ENCODE results near the gene ACSM6.
"Not testable (repeated sequence)": the region's sequence is repeated elsewhere in the genome, so short reads cannot be mapped to it uniquely, and the experiment has no call there.

The ACSM6 gene

DNA sequence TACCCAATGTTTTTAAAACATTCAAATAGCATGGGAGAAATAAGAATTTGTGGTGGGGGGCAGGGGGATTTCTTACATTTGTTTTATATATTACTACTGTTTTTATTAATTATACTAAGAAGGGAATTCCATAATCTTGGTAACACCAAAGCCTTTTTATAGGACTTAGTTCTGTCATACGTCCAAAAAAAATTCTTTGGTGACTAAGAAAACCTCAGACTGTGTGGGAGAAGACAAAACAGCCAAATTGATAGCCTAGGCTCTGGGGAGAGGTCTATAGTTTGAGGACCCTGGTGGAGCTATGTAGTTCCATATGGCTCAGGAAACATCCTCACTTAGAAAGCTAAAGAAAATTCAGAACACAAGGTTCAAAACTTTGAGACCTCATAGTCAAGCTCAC is 23.4 kb downstream of the ACSM6 start:
- no peak for DNase-seq

DNA sequence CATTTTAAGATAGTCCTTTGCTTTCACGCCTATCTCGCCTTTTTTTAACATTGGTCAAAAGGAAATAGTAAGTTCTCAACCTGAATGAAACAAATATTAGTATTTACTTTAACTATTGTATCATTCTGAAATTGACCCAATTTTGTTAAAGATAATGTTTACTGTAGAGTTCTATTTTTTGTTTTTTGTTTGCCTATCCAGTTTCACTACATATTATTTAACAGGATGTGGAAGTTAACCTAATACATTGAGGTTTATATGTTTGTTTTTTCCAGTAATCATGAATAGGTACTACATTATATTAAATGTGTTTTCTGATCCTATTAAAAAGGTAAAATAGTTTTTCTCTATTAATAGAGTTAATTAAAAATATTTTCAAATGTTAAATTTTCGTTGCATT is 26.5 kb downstream of the ACSM6 start:
- no peak for DNase-seq

DNA sequence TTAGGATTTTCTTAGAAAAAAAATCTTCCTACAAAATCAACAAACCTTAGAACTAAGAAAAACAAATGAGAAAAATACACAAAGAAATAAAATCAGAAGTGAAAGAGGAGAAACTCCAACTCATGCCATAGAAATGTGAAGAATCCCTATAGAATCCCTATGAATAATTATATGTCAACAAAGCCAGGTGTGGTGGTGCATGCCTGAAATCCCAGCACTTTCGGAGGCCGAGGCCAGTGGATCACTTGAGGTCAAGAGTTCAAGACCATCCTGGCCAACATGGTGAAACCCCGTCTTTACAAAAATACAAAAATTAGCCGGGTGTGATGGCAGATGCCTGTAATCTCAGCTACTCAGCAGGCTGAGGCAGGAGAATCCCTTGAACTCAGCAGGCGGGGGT is 27.1 kb downstream of the ACSM6 start:
- no peak for DNase-seq

DNA sequence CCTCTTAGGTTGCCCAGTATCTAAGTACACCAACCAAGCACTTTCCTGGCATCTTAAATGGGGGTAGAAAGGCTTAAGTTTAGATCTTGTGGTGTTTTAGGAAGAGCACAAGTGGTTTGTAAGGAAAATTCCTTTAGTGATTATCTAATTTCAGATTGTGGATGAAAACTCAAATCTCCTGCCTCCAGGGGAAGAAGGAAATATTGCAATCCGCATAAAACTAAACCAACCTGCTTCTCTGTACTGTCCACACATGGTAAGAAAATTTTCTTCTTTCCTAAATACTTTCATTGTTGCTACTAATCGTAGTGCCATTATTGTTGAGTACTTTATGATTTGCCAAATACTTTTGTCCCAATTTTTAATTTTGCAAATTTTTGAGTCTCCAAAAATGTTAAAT is 31.1 kb downstream of the ACSM6 start:
- DNase-seq: no peak

DNA sequence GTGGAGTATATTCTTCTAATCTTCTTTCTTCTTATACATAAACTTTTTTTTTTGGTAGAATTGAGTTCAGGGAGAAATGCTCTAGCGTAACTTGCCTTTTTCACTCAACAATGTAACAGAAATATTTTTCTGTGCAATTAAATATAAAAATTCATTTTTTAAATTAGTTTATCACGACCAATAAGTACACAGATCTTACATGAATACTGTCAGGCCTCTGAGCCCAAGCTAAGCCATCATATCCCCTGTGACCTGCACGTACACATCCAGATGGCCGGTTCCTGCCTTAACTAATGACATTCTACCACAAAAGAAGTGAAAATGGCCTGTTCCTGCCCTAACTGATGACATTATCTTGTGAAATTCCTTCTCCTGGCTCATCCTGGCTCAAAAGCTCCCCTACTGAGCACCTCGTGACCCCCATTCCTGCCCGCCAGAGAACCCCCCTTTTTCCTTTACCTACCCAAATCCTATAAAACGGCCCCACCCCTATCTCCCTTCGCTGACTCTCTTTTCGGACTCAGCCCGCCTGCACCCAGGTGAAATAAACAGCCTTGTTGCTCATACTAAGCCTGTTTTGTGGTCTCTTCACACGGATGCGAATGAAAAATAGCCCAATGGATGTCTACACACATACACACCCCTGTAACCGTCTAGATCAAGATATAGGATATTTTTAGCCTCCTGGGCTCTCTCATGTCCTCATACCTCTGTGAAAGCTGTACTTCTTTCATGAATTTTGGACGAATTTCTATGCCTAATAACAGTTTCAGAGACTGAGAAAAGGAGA is 35.1 kb downstream of the ACSM6 start:
- not testable (repeated sequence) for DNase-seq

DNA sequence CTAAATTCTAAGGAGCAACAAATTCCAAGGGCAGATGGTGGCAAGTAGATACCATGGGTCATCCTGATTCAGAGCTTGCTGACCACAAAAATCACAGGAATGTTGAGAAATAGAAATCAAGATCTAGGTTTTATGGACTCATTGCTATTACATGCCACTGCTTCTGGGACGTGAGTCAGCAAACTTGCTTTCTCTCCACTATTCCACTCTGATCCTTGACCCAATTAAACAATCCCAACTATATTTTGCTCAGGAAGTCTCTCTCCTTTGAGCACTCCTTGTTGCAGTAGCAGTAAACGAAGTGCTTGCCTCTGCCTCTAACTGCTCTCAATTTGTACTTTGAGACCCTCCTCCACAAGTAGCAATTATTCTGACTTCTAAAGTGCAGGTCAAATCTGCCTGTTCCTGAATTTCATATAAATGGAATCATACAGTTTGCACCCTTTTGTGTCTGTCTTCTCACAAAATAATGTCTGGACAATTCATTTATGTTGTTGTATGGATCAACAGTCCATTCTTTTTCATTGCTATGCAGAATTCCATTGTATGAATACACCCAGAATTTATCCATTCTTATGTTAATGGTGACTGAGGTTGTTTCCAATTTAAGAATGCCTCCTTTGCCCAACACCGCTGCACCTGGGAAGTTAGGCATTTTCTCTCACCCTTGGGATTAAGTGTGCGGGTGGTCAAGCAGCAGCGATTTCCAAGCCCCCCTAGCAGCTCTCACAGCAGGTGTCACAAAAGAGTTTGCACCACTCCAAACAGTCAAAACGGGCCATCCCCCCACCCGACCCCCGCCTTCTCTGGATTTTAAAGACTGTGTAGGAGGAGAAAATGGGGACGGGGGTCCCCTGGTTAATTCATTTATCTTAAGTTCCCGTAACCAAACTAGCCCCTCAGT is 35.9 kb downstream of the ACSM6 start:
- no peak for DNase-seq

DNA sequence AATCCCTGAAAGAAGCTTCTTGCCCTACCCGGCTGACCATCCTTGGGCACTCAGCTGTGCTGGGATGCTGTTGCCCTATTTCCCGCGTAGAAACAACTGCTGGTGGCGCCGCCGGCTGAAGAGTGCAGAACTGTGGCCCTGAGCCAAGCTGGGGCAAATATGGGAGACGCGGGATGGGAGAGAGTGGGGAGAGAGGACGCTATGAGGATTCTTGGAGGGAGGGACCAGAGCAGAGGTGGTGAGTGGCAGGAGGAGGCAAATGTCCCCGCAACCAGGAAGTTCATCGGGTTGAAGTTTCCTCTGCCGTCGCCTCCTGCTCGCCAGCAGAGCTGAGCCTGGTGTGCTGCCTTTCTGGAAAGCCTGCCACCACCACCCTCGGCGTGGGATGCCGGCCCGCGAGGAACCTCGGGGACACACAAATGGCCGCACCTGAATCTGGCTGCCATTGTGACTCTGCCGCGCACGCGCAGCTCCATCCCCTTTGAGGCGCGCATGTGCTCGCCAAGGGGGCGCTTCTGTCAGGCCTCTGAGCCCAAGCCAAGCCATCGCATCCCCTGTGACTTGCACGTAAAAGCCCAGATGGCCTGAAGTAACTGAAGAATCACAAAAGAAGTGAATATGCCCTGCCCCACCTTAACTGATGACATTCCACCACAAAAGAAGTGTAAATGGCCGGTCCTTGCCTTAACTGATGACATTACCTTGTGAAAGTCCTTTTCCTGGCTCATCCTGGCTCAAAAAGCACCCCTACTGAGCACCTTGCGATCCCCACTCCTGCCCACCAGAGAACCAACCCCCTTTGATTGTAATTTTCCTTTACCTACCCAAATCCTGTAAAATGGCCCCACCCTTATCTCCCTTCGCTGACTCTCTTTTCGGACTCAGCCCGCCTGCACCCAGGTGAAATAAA is 36.9 kb downstream of the ACSM6 start:
- DNase-seq: peak; percentile 5 to 12

DNA sequence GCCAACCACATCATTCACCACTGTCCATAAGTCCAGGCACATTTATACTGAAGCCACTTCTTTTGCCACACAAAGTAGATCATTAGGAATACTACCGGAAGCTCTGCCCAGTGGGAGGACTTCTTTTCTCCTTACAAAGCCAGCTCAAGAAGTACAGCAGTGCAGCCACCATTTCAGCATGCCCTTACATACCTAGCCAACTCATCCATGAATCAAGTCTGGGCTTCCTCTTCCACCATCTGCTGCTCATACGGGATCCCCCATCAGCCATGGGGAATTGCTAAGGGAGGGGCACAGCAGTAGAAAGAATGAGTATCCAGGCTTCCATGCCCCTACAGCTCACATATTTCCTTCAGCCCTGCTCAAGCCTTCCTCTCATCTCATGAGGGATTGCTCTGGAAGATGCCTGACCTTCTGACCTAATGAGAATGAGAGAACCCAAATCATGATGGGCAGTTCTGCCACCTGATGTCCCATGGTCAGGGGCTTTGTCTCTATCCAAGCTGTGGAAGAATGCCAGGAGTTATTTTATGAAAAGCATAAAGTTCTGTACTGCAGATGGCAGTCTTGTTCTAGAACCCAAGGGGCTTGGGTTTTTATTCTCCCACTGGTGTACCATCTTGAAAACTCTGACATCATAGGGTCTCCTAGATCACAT is 39.5 kb downstream of the ACSM6 start:
- DNase-seq: no peak

DNA sequence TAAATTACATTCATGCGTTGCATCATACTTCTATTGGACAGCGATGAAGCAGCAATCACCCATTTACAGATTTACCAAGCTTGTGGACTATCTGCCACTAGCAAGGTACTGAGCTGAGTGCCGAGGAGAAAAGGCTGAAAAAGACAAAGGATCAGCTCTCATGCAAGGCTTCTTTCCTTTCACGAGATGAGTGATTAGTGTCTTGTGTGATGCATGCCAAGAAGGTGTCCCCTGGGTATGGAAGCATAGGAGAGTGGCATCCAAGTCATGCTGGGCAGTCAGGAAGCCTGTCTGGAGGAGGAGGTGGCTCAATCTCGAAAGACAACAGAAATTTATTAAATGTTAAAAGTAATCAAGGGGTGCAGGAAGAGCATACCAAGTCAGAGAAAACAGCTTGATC is 40.9 kb downstream of the ACSM6 start:
- no peak for DNase-seq

DNA sequence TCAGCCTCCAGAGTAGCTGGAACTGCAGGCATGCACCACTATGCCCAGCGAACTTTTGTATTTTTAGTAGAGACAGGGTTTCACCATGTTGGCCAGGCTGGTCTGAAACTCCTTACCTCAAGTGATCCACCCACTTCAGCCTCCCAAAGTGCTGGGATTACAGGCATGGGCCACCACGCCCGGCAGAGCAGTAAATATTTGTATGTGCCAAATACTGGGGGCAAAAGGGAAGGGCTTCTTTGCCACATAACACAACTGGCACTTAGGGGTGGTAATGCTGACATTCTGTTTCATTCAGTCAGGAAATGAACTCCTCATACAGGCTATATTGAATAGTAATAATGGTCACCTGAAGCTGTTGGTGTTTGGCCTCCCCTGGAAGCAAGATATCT is 41.6 kb downstream of the ACSM6 start:
- DNase-seq: no peak

DNA sequence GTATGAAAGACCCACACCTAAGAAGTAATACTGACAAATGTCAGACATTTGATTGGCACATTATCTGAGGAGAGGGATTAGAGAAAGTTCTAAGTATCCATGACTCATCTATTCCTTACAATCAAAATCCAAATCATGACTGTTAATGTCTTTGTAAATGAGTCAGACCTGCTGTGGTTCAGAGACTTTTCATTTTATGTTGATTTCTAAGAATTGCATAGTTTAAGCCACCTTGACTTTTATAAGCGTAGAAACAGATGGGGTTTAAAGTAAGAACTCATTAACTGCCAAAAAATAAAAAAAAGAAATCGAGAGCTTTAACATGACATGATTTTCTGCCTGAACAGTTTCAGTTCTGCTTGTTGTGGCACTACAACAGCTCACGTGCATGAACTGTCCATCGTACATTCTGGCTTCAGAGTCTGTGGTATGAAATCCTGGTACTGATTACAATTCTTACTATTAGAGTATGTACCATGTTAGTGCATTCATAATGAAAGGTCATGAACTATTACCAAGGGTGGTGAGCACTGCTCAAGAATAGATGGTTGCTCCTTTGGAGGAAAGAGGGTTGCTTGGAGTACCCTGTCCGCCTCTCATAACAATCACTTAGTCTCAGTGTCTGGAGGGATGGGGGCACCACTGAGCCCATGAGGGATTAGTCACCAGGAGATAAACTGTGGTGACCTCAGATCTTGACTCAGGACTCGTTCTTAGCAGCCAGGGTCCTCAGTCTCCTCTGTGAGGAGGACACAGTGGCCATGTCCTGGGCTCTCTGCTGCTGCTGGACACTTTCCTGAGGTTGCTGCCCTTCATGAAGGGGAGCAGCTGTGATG is 42.2 kb downstream of the ACSM6 start:
- no peak for DNase-seq

DNA sequence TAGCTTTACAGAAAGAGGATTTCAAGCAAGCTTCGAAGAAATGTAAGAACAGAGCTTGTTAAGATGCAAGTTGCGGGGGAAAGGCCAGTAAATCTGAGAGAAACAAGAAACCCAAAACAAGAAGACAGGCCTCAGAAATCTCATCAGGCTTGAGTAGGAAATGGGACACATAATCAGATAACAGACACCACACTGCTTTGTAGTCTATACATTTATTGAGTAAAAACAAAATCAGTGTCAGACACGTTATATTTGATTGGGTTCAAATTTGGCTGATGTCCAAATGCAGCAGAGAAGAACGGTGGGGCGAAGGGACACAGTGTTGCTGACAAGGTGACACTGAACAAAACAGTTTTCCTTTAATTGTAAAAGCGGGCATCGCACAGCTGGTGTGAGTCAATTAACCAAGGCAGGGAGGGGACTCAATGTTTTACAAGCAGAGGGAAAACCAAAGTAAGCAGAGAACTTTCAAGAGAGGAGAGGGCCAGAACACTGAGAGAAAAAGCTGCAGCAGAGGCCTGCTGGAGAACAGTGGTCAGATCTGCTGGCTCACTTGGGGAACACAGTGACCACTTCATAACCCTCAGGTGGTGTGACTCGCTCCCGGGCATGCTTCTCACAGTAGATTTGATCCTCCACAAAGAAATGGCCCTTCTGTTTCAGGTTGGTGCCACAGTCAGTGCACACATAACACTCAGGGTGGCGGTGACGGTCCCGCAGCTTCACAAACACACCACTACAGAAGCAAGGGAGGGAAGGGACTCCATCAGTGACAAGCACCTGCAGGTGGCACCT is 43.5 kb downstream of the ACSM6 start:
- no peak for DNase-seq

DNA sequence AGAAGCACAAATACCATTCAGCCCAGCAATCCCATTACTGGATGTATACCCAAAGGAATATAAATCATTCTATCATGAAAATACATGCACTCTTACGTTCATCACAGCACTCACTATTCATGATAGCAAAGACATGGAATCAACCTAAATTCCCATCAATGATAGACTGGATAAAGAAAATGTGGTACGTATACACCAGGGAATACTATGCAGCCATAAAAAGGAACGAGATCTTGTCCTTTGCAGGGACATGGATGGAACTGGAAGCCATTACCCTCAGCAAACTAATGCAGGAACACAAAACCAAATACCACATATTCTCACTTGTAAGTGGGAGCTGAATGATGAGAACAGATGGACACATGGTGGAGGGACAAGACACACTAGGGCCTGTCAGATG is 46.1 kb downstream of the ACSM6 start:
- DNase-seq: not testable (repeated sequence)

DNA sequence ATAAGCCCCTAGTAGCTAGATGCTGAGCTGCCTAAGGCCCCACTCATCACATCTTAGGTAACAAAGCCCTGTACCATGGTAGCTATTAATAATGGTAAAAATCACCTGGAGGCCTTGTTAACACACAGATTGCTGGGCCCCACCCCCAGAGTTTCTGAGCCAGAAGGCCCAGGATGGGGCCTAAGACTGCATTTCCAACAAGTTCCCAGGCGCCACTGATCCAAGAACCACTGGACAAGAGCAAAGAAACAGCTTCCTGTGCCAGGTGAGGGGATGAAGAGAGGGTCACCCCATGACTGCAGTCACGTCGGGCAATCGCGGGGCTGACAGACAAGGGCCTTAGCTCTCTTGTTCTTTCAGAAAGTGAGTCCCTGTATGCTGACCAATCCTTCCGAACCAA is 46.8 kb downstream of the ACSM6 start:
- no peak for DNase-seq

DNA sequence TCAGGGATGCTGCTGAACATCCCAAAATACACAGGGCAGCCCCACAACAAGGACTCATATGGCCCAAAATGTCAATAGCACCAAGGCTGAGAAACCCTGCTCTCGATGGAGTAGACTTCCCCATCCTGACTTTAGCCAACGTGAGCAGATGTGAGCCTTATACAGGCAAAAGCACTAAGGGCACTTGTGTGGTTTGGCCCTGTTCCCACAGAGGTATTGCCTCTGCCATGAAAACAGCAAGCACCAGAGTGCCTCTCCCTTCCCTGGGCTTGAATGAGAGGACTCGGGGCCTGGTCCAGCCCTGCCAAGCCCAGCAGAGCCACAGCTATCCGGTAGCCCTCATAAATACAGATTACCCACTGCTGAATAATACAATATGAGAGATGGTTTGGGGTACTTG is 47.5 kb downstream of the ACSM6 start:
- no peak for DNase-seq

DNA sequence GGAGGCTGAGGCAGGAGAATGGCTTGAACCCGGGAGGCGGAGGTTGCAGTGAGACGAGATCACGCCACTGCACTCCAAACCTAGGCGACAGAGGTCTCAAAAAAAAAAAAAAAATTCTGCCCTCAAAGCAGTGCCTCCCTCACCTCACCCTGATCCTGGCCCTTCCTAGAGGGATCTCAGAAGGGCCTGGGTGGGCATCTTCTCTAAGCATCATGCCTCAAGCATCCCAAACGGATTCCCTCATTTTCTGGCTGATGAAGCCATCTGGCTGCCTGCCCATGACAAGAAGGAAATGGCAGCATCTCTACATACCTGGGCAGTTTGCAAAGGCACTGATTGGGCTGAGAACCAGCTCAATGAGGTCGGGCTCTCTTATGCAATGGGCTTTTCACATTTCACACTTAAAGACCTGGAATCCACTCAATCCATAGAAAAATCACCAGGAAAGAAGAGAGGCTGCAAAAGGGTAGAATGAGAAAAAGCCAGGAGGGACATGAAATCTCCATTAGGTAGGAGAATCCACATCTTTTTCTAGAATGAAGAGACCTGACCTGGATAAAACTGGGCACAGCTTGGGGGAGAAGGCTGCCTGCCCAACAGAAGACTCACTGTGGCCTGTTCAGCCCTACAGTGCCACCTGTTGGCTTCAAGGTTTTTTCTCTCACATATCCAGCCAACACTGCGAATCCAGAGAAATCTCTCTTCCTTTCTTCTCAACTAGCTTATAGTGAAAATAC is 48.7 kb downstream of the ACSM6 start:
- DNase-seq: peak in 1 of 2 donors; percentile 54

DNA sequence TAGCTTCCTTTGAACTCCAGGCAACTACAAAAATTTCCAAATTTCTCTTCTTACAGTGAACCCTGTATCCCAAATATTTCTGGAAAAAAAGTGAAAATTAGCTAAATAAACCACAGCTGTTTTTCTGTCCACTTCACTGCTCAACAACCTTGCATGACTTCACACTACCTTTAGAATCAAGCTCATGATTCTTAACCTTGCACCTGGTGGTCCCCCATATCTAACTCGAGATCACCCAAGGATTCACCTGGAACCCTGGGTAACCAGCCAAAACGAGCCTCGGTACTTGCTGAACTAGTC is 49.2 kb downstream of the ACSM6 start:
- no peak for DNase-seq

DNA sequence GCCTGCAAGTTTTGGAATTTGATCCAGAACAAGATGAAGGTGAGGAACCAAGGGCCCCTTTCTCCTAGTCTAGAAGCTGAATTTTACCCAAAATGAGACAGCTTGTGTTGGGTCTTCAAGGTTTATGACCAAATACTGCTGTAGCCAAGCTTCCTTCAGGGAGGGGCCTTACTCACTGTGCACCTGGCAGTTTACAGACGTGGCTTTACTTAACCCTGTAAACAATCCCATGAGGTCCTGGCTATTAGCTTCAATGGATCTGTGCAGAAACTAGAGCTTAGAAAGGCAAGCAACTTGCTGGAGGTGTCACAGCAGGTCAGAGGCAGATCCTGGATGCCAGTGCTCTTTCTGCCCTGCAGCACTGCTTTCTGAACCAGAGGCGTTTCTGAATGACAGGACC is 50.1 kb downstream of the ACSM6 start:
- DNase-seq: no peak

DNA sequence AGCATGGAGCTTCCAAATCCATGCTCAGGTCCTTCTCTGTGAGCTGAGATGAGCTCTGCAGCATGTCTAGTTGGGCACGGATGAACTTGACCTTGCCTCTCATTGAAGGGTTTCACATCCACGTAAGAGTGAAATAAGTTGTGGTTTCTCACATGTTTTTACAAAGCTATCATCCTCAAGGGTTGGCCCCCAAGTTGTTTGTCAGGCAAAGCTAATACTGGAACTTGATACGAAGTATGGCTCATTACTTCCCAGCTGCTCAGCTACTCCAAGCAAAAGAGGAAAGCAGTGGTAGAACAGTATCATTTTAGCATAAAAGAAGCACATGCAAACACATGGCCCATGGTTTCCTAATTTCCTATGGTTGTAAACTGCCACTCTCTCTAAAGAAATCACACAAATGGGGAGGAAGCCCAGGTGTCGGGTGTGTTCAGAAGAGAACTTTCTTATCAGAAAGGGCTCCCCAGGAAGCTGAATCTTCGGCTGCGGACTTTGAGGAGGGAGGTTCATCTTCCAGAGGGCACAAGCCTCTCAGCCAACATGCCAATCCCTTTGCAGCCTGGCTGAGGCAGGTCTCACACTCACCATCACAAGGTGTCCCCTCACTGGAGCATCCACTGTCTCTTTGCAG is 51.5 kb downstream of the ACSM6 start:
- DNase-seq: no peak

DNA sequence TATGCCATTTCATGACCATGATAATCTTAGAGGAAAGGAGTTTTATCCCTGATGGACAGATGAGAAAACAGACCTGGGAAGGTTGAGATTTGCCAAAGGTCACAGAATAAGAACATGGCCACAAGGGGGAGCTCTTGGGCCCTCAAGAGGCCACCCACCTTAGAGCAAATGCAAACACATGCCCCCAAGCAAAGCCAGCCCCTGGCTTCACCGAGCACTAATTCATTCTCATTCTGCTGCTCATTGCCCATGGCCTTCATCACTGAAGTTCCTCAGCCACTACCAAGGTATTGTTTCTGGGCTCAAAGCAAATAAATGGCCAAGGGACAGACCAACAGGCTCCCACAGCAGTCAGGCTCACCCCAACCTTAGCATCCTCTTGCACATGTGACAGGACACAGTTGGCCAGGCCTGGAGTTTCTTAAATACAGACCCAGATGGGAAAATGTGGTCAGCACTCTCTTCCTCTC is 52.6 kb downstream of the ACSM6 start:
- DNase-seq: peak in 1 of 2 donors; percentile 86

Data from inflammatory macrophage treated with lipopolysaccharide for 1 hour (primary cell).